ENCODE data around the gene TBL1XR1. TPM values are rescaled to one million over a fixed set of nuclear protein-coding genes. Genes with fewer than 3 reads are reported as not detected.

TBL1XR1 gene
- total RNA-seq, 2 experiments from 2014 or later = 63.2 to 67.8 TPM

GRCh38 chr3:177212756-177213155 is 15.5 kb upstream of the TBL1XR1 start:
- no peak for TF ChIP-seq CTCF (IDR thresholded peaks at IDR 0.05)
- POLR2A ChIA-PET = no interaction called here
- H3K4me3 ChIP-seq (ENCODE audit: low read length) = no peak overlapping the region
- H3K36me3 ChIP-seq (ENCODE audit: insufficient read depth, low read length) = no peaks in the 10 kb centered on the region
- H3K9me3 ChIP-seq (ENCODE audit: control insufficient read depth in 1 of 2, insufficient read depth in 1 of 2, low read length in 2 of 2) = no peaks in the 10 kb centered on the region
- H3K27ac Mint-ChIP-seq = no peak overlapping the region
- H3K36me3 Mint-ChIP-seq (ENCODE audit: low read depth) = no peaks in the 10 kb centered on the region
- H3K4me3 Mint-ChIP-seq = no peak overlapping the region
- DNase-seq (no peak), ATAC-seq (ENCODE audit: poor library complexity) (no peak)
- CTCF ChIA-PET = no interaction called here
- intact Hi-C loops (cut with DNase I, micrococcal nuclease) = no loop called here
- H3K4me1 Mint-ChIP-seq (ENCODE audit: low read depth) = peaks cover 10% of the 10 kb centered on the region
- H3K9me3 Mint-ChIP-seq = no peaks in the 10 kb centered on the region
- no peaks in the 10 kb centered on the region for H3K4me1 ChIP-seq (ENCODE audit: insufficient read depth, low read length)
- H3K27me3 Mint-ChIP-seq = no peaks in the 10 kb centered on the region
- no peaks in the 10 kb centered on the region for H3K27me3 ChIP-seq (ENCODE audit: control insufficient read depth in 1 of 2, insufficient read depth in 2 of 2, low read length in 2 of 2)
- no peak overlapping the region for H3K27ac ChIP-seq (ENCODE audit: low read depth in 1 of 2, low read length in 2 of 2)

GRCh38 chr3:177212278-177212610 is 15.0 kb upstream of the TBL1XR1 start:
- Histone ChIP-seq H3K4me1 (ENCODE audit: insufficient read depth, low read length) (no peaks in the 10 kb centered on the region), H3K27ac (ENCODE audit: low read depth in 1 of 2, low read length in 2 of 2) (no peak overlapping the region), H3K9me3 (ENCODE audit: control insufficient read depth in 1 of 2, insufficient read depth in 1 of 2, low read length in 2 of 2) (no peaks in the 10 kb centered on the region), H3K27me3 (ENCODE audit: control insufficient read depth in 1 of 2, insufficient read depth in 2 of 2, low read length in 2 of 2) (no peaks in the 10 kb centered on the region), H3K36me3 (ENCODE audit: insufficient read depth, low read length) (no peaks in the 10 kb centered on the region), H3K4me3 (ENCODE audit: low read length) (no peak overlapping the region)
- DNase-seq = no peak
- Mint-ChIP-seq H3K4me3 (no peak overlapping the region), H3K27me3 (no peaks in the 10 kb centered on the region), H3K27ac (peak overlapping the region; percentile 66), H3K36me3 (ENCODE audit: low read depth) (no peaks in the 10 kb centered on the region), H3K9me3 (no peaks in the 10 kb centered on the region), H3K4me1 (ENCODE audit: low read depth) (peaks cover 10% of the 10 kb centered on the region)
- no peak for TF ChIP-seq CTCF (IDR thresholded peaks at IDR 0.05)
- intact Hi-C loops (cut with DNase I, micrococcal nuclease) = no loop called here
- ChIA-PET CTCF (no interaction called here), POLR2A (interaction anchor here (0.7 kb wide), 1 partner anchor 10 kb away, joined by 3 read pairs; no protein-coding TSS in a partner anchor)
- ATAC-seq (ENCODE audit: poor library complexity) = peak; percentile 51

- ATAC-seq (ENCODE audit: poor library complexity) = peak; percentile 71
Measured at GRCh38 chr3:177211503-177212277, 14.4 kb upstream of the TBL1XR1 start.

More at GRCh38 chr3:177211503-177212277, 14.4 kb upstream of the TBL1XR1 start:
- H3K9me3 ChIP-seq (ENCODE audit: control insufficient read depth in 1 of 2, insufficient read depth in 1 of 2, low read length in 2 of 2) = no peaks in the 10 kb centered on the region
- TF ChIP-seq CTCF (IDR thresholded peaks at IDR 0.05) = no peak
- Mint-ChIP-seq H3K4me1 (ENCODE audit: low read depth) (peaks cover 12% of the 10 kb centered on the region), H3K9me3 (no peaks in the 10 kb centered on the region), H3K4me3 (no peak overlapping the region), H3K36me3 (ENCODE audit: low read depth) (no peaks in the 10 kb centered on the region), H3K27me3 (no peaks in the 10 kb centered on the region), H3K27ac (peak overlapping the region; percentile 66)
- H3K4me1 ChIP-seq (ENCODE audit: insufficient read depth, low read length) = no peaks in the 10 kb centered on the region
- CTCF ChIA-PET = no interaction called here
- H3K4me3 ChIP-seq (ENCODE audit: low read length) = no peak overlapping the region
- DNase-seq = no peak
- H3K27ac ChIP-seq (ENCODE audit: low read depth in 1 of 2, low read length in 2 of 2) = no peak overlapping the region
- no peaks in the 10 kb centered on the region for H3K27me3 ChIP-seq (ENCODE audit: control insufficient read depth in 1 of 2, insufficient read depth in 2 of 2, low read length in 2 of 2)
- intact Hi-C loops (cut with DNase I, micrococcal nuclease) = no loop called here
- no peaks in the 10 kb centered on the region for H3K36me3 ChIP-seq (ENCODE audit: insufficient read depth, low read length)
- POLR2A ChIA-PET = interaction anchor here (0.7 kb wide), 2 partner anchors 11 to 13 kb away, joined by 3 to 4 read pairs; no protein-coding TSS in a partner anchor

All from CD4-positive, alpha-beta T cell (primary cell).